IMR-90 (cell line): ENCODE measurements around the gene GFER. TPM values are rescaled to one million over a fixed set of nuclear protein-coding genes. Genes with fewer than 3 reads are reported as not detected.
A peak's percentile ranks its signal among the peaks of the same experiment; 100 is the strongest.

Source experiments
- ATAC-seq: fragments of 200-7000 bp; cut with Tn5 transposase; 2 replicates; pipeline ENCODE4 v1.9.1; 2020; ENCODE audit warnings: low read depth, mild to moderate bottlenecking, moderate library complexity
- BruUV-seq: library from RNA; stranded (reverse); fragments of 400-500 nt; replicated peaks from 2 replicates; lab custom pipeline; 2021; lab: Mats Ljungman, UMichigan
- CTCF ChIA-PET: fragments of 300-600 bp; formaldehyde crosslinking; extraction: SDS; loops from one replicate; lab custom pipeline; 2021; ENCODE audit warnings: antibody characterized with exemption; lab: Yijun Ruan, JAX
- POLR2A ChIA-PET: fragments of 300-600 bp; sonication (Branson Sonifier 250); formaldehyde crosslinking; loops from one replicate; lab custom pipeline; 2022; ENCODE audit warnings: antibody characterized with exemption; ENCODE audit not compliant: unreplicated experiment; lab: Charles Lee
- DNase-seq: peaks from one replicate; pipeline ENCODE4 v3.0.0; 2013
- H2AFZ ChIP-seq: replicated peaks from 2 replicates; pipeline ENCODE3; 2013; ENCODE audit warnings: low read length, mild to moderate bottlenecking; ENCODE audit not compliant: poor library complexity
- H2AK5ac ChIP-seq: 2 replicates; pipeline ENCODE4 v1.6.1; 2013; ENCODE audit warnings: low read depth, low read length, inconsistent platforms
- H2AK9ac ChIP-seq: replicated peaks from 2 replicates; pipeline ENCODE3; 2013; ENCODE audit warnings: mild to moderate bottlenecking, low read depth, low read length, moderate library complexity; ENCODE audit not compliant: poor library complexity
- H2BK120ac ChIP-seq: 2 replicates; pipeline ENCODE4 v1.6.1; 2013; ENCODE audit warnings: low read depth, low read length, inconsistent platforms
- H2BK15ac ChIP-seq: 3 replicates; pipeline ENCODE4 v1.6.1; 2013; ENCODE audit warnings: low read depth, low read length, inconsistent platforms
- H2BK20ac ChIP-seq: 2 replicates; pipeline ENCODE4 v1.6.1; 2013; ENCODE audit warnings: low read depth, mild to moderate bottlenecking, inconsistent platforms, low read length, moderate library complexity
- H2BK5ac ChIP-seq: 2 replicates; pipeline ENCODE4 v1.6.1; 2013; ENCODE audit warnings: mild to moderate bottlenecking, low read depth, low read length, inconsistent platforms; ENCODE audit not compliant: poor library complexity, severe bottlenecking
- H3K14ac ChIP-seq: replicated peaks from 2 replicates; pipeline ENCODE4 v1.6.1; 2013; ENCODE audit warnings: low read depth, low read length, inconsistent platforms
- H3K18ac ChIP-seq: 2 replicates; pipeline ENCODE4 v1.6.1; 2013; ENCODE audit warnings: low read depth, low read length, control low read depth
- H3K23ac ChIP-seq: 2 replicates; pipeline ENCODE4 v1.6.1; 2013; ENCODE audit warnings: low read depth, low read length, inconsistent platforms
- H3K27ac ChIP-seq: 2 replicates; pipeline ENCODE4 v1.5.1; 2013; ENCODE audit warnings: mild to moderate bottlenecking, control low read depth, low read length; ENCODE audit not compliant: insufficient read depth
- H3K27me3 ChIP-seq: 2 replicates; pipeline ENCODE4 v1.6.1; 2013; ENCODE audit warnings: low read length; ENCODE audit not compliant: control insufficient read depth, insufficient read depth
- H3K36me3 ChIP-seq: 2 replicates; pipeline ENCODE4 v1.6.1; 2013; ENCODE audit warnings: low read length, mixed read lengths; ENCODE audit not compliant: control insufficient read depth, insufficient read depth
- H3K4ac ChIP-seq: 2 replicates; pipeline ENCODE4 v1.6.1; 2013; ENCODE audit warnings: low read depth, low read length, inconsistent platforms
- H3K4me1 ChIP-seq: 2 replicates; pipeline ENCODE4 v1.6.1; 2013; ENCODE audit warnings: low read length, mixed read lengths; ENCODE audit not compliant: control insufficient read depth, insufficient read depth
- H3K4me2 ChIP-seq: 2 replicates; pipeline ENCODE4 v1.6.1; 2013; ENCODE audit warnings: low read depth, mild to moderate bottlenecking, control low read depth, low read length, moderate library complexity
- H3K4me3 ChIP-seq: 2 replicates; pipeline ENCODE4 v1.5.1; 2013; ENCODE audit warnings: low read depth, mild to moderate bottlenecking, control low read depth, low read length, moderate library complexity; ENCODE audit not compliant: insufficient read depth
- H3K56ac ChIP-seq: 2 replicates; pipeline ENCODE4 v1.6.1; 2013; ENCODE audit warnings: low read length, inconsistent platforms; ENCODE audit not compliant: insufficient read depth; ENCODE audit errors: extremely low read depth
- H3K79me1 ChIP-seq, 2 experiments: 2 replicates each; pipeline ENCODE4 v1.6.1; 2013; ENCODE audit warnings: low read length in 2 of 2, inconsistent platforms in 1 of 2, low read depth in 1 of 2
- H3K9ac ChIP-seq: 2 replicates; pipeline ENCODE4 v1.6.1; 2013; ENCODE audit warnings: low read depth, low read length, control low read depth
- H3K9me1 ChIP-seq: 2 replicates; pipeline ENCODE4 v1.6.1; 2013; ENCODE audit warnings: low read length, inconsistent platforms; ENCODE audit not compliant: insufficient read depth
- H3K9me3 ChIP-seq: 2 replicates; pipeline ENCODE4 v1.6.1; 2013; ENCODE audit warnings: low read length; ENCODE audit not compliant: control insufficient read depth, insufficient read depth
- H4K20me1 ChIP-seq: 2 replicates; pipeline ENCODE4 v1.6.1; 2013; ENCODE audit warnings: low read length, inconsistent platforms; ENCODE audit not compliant: insufficient read depth
- H4K5ac ChIP-seq: 2 replicates; pipeline ENCODE4 v1.6.1; 2013; ENCODE audit warnings: mild to moderate bottlenecking, low read depth, low read length, control low read depth
- H4K8ac ChIP-seq, 2 experiments: 2 replicates each; pipeline ENCODE4 v1.6.1; 2013; ENCODE audit warnings: low read depth in 2 of 2, low read length in 2 of 2, control low read depth in 1 of 2, inconsistent platforms in 1 of 2
- H4K91ac ChIP-seq: 2 replicates; pipeline ENCODE4 v1.6.1; 2013; ENCODE audit warnings: low read depth, low read length, inconsistent platforms; ENCODE audit not compliant: insufficient read depth
- BHLHE40 ChIP-seq: fragments of 150-350 bp; IDR thresholded peaks from 2 replicates; pipeline ENCODE4 v1.6.1; 2016; ENCODE audit warnings: mild to moderate bottlenecking, low read depth, low read length
- CEBPB ChIP-seq: IDR thresholded peaks from 2 replicates; pipeline ENCODE4 v1.6.1; 2012; ENCODE audit warnings: low read depth, low read length, improper control_type of control experiment
- CHD1 ChIP-seq: IDR thresholded peaks from 2 replicates; pipeline ENCODE4 v1.6.1; 2012; ENCODE audit warnings: low read depth, low read length, improper control_type of control experiment
- FOS ChIP-seq: fragments of 150-350 bp; IDR thresholded peaks from 2 replicates; pipeline ENCODE4 v1.6.1; 2016; ENCODE audit warnings: low read depth, low read length
- MAFK ChIP-seq: IDR thresholded peaks from 2 replicates; pipeline ENCODE4 v1.6.1; 2012; ENCODE audit warnings: low read depth, low read length, improper control_type of control experiment
- MAZ ChIP-seq: IDR thresholded peaks from 2 replicates; pipeline ENCODE4 v1.6.1; 2012; ENCODE audit warnings: low read depth, mild to moderate bottlenecking, low read length, improper control_type of control experiment, moderate library complexity, borderline replicate concordance
- MXI1 ChIP-seq: IDR thresholded peaks from 2 replicates; pipeline ENCODE4 v1.6.1; 2012; ENCODE audit warnings: low read depth, mild to moderate bottlenecking, low read length, moderate library complexity, borderline replicate concordance
- NFE2L2 ChIP-seq: fragments of 150-350 bp; IDR thresholded peaks from 2 replicates; pipeline ENCODE4 v1.6.1; 2016; ENCODE audit warnings: low read depth, mild to moderate bottlenecking, low read length
- RCOR1 ChIP-seq: IDR thresholded peaks from 2 replicates; pipeline ENCODE4 v1.6.1; 2012; ENCODE audit warnings: mild to moderate bottlenecking, low read length, improper control_type of control experiment; ENCODE audit not compliant: insufficient replicate concordance
- RFX5 ChIP-seq: IDR thresholded peaks from 2 replicates; pipeline ENCODE4 v1.8.0; 2012; ENCODE audit warnings: low read depth, mild to moderate bottlenecking, low read length, moderate library complexity
- SMC3 ChIP-seq: fragments of 150-350 bp; IDR thresholded peaks from 2 replicates; pipeline ENCODE4 v1.6.1; 2016; ENCODE audit warnings: low read depth, mild to moderate bottlenecking, antibody characterized with exemption, low read length, moderate library complexity
- WGBS, 2 experiments: methylation state at CpG; one replicate each; pipeline versions ENCODE4 v1.1.5 to v1.1.7; 2013; ENCODE audit warnings: missing lambda C conversion rate in 2 of 2; ENCODE audit not compliant: insufficient read length in 1 of 2; ENCODE audit errors: extremely low coverage in 2 of 2; 5-methylcytosine and 5-hydroxymethylcytosine counted together
- dilution Hi-C: fragments of 300-500 bp; cut with HindIII; formaldehyde crosslinking; loops from one replicate; pipeline ENCODE4 v1.14.3; 2018; ENCODE audit warnings: low sequenced_read_pairs; ENCODE audit not compliant: unreplicated experiment
- in situ Hi-C: fragments of 300-500 bp; cut with MboI; formaldehyde crosslinking; loops from 3 replicates; pipeline ENCODE4 v1.14.3; 2019; ENCODE audit warnings: low sequenced_read_pairs, inconsistent platforms, mixed read lengths
- intact Hi-C: fragments of 100-400 bp; cut with micrococcal nuclease; formaldehyde crosslinking; loops from 2 replicates; pipeline ENCODE4 v1.10.0; 2022
- polyA plus RNA-seq, 3 experiments: library from polyadenylated mRNA; depleted of rRNA; stranded (reverse); fragments of >200 nt; gene quantifications; 2 replicates each; pipeline ENCODE4 v1.2.3, GENCODE V29; 2012; ENCODE audit warnings: low replicate concordance in 1 of 3
- total RNA-seq: library from RNA; depleted of rRNA; stranded (reverse); fragments of >200 nt; gene quantifications from 2 replicates; pipeline ENCODE4 v1.2.3, GENCODE V29; 2012
- TF ChIP-seq, protein P1 (sequence below): fragments of 150-350 bp; IDR thresholded peaks from 2 replicates; pipeline ENCODE4 v1.6.1; 2016; ENCODE audit warnings: low read depth, mild to moderate bottlenecking, low read length, moderate library complexity, borderline replicate concordance
- TF ChIP-seq, protein P2 (sequence below): conservative IDR thresholded peaks from 2 replicates; pipeline ENCODE4 v1.5.1; 2012; ENCODE audit warnings: mild to moderate bottlenecking, low read depth, low read length, improper control_type of control experiment

Gene GFER
- total and polyA plus RNA-seq, 2 of the 4 experiments (the other 2 are of a cell fraction), result 6.8 to 19.8 TPM

DNA sequence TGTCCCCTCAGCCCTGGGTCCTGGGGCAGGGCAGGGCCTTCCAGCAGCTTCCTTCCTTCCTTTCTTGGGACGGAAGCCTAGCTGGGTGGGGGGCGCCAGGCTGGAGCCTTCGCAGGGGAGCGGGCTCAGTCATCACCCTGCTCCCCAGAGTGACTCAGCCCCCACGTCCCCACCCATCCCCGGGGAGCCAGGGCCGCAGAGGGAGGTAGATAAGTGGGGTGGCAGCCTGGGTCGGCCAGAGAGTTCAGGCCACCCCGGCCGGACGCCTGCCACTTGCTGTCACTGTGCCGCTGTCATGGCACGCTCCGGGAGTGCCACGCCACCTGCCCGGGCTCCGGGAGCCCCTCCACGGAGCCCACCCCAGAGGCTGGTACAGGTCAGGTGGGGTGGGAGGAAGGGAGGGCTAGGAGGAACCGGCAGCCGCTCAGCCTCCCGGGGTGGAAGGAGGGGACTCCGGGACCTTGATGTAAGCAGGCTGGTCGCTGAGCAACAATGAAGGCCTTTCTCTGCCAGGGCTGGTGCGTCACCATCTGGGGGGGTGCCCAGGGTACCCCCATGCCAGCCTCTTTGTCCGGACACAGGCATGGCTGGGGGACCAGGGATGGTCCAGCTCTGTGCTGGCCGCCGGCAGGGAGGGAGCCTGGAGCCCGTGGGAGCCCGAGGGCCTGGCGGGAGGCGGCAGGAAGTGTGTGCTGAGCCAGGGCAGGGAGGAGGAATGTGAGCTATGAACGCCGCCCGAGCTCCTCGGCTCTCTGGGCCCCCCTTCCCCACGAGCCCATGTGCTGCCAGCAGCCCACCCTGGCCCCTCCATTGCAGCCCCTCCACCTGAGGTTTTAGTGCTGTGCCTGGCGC is 49.3 kb downstream of the GFER start:
- Histone ChIP-seq H2BK5ac (peak overlapping the region; percentile 97), H4K5ac (peak overlapping the region; percentile 88), H3K56ac (peak overlapping the region; percentile 98), H3K4me2 (peak overlapping the region; percentile 78), H3K9me3 (no peaks in the 10 kb centered on the region), H2BK15ac (peak overlapping the region; percentile 98; the same call in 2 of the 3 replicates), H3K23ac (peak overlapping the region; percentile 98), H3K4me3 (peak overlapping the region; percentile 32; the same call in 1 of the 2 replicates), H4K91ac (peak overlapping the region; percentile 100), H3K14ac (peak overlapping the region; percentile 97), H3K9ac (peak overlapping the region; percentile 74), H3K36me3 (peaks cover 40% of the 10 kb centered on the region), H3K4me1 (peaks cover 53% of the 10 kb centered on the region), H3K4ac (peak overlapping the region; percentile 99), H2AK9ac (peak overlapping the region; percentile 100), H4K20me1 (peaks cover 5% of the 10 kb centered on the region), H2AFZ (peak overlapping the region; percentile 83), H2BK20ac (peak overlapping the region; percentile 93), H3K18ac (peak overlapping the region; percentile 90), H3K27ac (peak overlapping the region; percentile 98), H2AK5ac (peak overlapping the region; percentile 99), H4K8ac (peak overlapping the region; percentile 87 to 100), H3K9me1 (peaks cover 13% of the 10 kb centered on the region), H2BK120ac (peak overlapping the region; percentile 97), H3K27me3 (no peaks in the 10 kb centered on the region), H3K79me1 (peaks cover 15 to 76% of the 10 kb centered on the region in 2 experiments)
- DNase-seq, result peak; percentile 54
- ATAC-seq, result peak; percentile 71
- intact Hi-C loops (no loop called here), in situ Hi-C loops (no loop called here), dilution Hi-C loops (no loop called here)
- 0% methylated on average over 2 of the region's 37 CpGs; no CpG with 5 or more reads in 1 of the 2 experiments for WGBS, 2 experiments
- CTCF ChIA-PET, result interaction anchor here (0.8 to 1.0 kb wide), 2 partner anchors 107 to 114 kb away, joined by 3 read pairs; no protein-coding TSS in a partner anchor
- BruUV-seq, result no TSS peak
- POLR2A ChIA-PET, result interaction anchor here (0.5 to 1.2 kb wide), 2 partner anchors 12 to 49 kb away, joined by 5 to 6 read pairs; no protein-coding TSS in a partner anchor
- TF ChIP-seq CEBPB (no peak), FOS (no peak), CHD1 (no peak), RFX5 (no peak), NFE2L2 (no peak), RCOR1 (no peak), SMC3 (no peak), MAFK (no peak), BHLHE40 (no peak), MAZ (peak; percentile 48; the same call in 1 of the 2 replicates), MXI1 (peak; percentile 47; the same call in 1 of the 2 replicates)
- TF ChIP-seq, protein P1, sequence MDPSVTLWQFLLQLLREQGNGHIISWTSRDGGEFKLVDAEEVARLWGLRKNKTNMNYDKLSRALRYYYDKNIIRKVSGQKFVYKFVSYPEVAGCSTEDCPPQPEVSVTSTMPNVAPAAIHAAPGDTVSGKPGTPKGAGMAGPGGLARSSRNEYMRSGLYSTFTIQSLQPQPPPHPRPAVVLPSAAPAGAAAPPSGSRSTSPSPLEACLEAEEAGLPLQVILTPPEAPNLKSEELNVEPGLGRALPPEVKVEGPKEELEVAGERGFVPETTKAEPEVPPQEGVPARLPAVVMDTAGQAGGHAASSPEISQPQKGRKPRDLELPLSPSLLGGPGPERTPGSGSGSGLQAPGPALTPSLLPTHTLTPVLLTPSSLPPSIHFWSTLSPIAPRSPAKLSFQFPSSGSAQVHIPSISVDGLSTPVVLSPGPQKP, result no peak
- TF ChIP-seq, protein P2, sequence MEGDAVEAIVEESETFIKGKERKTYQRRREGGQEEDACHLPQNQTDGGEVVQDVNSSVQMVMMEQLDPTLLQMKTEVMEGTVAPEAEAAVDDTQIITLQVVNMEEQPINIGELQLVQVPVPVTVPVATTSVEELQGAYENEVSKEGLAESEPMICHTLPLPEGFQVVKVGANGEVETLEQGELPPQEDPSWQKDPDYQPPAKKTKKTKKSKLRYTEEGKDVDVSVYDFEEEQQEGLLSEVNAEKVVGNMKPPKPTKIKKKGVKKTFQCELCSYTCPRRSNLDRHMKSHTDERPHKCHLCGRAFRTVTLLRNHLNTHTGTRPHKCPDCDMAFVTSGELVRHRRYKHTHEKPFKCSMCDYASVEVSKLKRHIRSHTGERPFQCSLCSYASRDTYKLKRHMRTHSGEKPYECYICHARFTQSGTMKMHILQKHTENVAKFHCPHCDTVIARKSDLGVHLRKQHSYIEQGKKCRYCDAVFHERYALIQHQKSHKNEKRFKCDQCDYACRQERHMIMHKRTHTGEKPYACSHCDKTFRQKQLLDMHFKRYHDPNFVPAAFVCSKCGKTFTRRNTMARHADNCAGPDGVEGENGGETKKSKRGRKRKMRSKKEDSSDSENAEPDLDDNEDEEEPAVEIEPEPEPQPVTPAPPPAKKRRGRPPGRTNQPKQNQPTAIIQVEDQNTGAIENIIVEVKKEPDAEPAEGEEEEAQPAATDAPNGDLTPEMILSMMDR, result no peak
